Measurements from ENCODE around the gene TRAPPC1. TPM values are rescaled to one million over a fixed set of nuclear protein-coding genes. Genes with fewer than 3 reads are reported as not detected.

Gene TRAPPC1
- total and polyA plus RNA-seq, 2 experiments from 2014 or later: 45.2 to 234 TPM

GRCh38 chr17:7977805-7978204 is 46.1 kb upstream of the TRAPPC1 start:
- Mint-ChIP-seq H3K27me3 (ENCODE audit: insufficient read depth, low read depth, poor library complexity) (peaks cover 9% of the 10 kb centered on the region), H3K9me3 (peaks cover 14% of the 10 kb centered on the region), H3K36me3 (ENCODE audit: low read depth) (no peaks in the 10 kb centered on the region), H3K27ac (no peak overlapping the region), H3K4me3 (no peak overlapping the region; the same call in 2 of the 3 replicates), H3K4me1 (no peaks in the 10 kb centered on the region)
- H3K4me1 ChIP-seq (ENCODE audit: insufficient read depth): no peaks in the 10 kb centered on the region
- H2AFZ ChIP-seq: no peak overlapping the region
- no peak for ATAC-seq
- H3K79me2 ChIP-seq (replicated peaks; ENCODE audit: insufficient read depth): no peaks in the 10 kb centered on the region
- no peaks in the 10 kb centered on the region for H3F3A ChIP-seq (replicated peaks; ENCODE audit: low read depth)
- no peak overlapping the region for H3K27ac ChIP-seq (ENCODE audit: low read depth)
- no peak for DNase-seq (ENCODE audit: low spot score)
- no peaks in the 10 kb centered on the region for H4K20me1 ChIP-seq (replicated peaks; ENCODE audit: insufficient read depth)
- no peaks in the 10 kb centered on the region for H3K36me3 ChIP-seq (ENCODE audit: insufficient read depth)
- TF ChIP-seq STAT1 (IDR thresholded peaks at IDR 0.05; ENCODE audit: unreplicated experiment) (no peak), ZNF114 (CRISPR knock-in tag; IDR thresholded peaks at IDR 0.05) (no peak), CTCF (conservative IDR thresholded peaks at IDR 0.05; ENCODE audit: low read depth in 2 of 2) (no peak), POLR2AphosphoS5 (IDR thresholded peaks at IDR 0.05; ENCODE audit: low read depth) (no peak), NANOG (IDR thresholded peaks at IDR 0.05; ENCODE audit: borderline replicate concordance) (no peak), CREB1 (CRISPR knock-in tag; IDR thresholded peaks at IDR 0.05; ENCODE audit: low read depth) (no peak)
- TF ChIP-seq, protein P1, sequence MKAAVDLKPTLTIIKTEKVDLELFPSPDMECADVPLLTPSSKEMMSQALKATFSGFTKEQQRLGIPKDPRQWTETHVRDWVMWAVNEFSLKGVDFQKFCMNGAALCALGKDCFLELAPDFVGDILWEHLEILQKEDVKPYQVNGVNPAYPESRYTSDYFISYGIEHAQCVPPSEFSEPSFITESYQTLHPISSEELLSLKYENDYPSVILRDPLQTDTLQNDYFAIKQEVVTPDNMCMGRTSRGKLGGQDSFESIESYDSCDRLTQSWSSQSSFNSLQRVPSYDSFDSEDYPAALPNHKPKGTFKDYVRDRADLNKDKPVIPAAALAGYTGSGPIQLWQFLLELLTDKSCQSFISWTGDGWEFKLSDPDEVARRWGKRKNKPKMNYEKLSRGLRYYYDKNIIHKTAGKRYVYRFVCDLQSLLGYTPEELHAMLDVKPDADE (IDR thresholded peaks at IDR 0.05): no peak
- H3K9me2 ChIP-seq (ENCODE audit: insufficient read depth): no peaks in the 10 kb centered on the region
- H3K27me3 ChIP-seq (ENCODE audit: insufficient read depth): no peaks in the 10 kb centered on the region
- no peak overlapping the region for H3K4me2 ChIP-seq
- no peak overlapping the region for H3K4me3 ChIP-seq

- Histone ChIP-seq H3K9me2 (ENCODE audit: insufficient read depth) (no peaks in the 10 kb centered on the region), H3K4me3 (no peak overlapping the region), H3K79me2 (replicated peaks; ENCODE audit: insufficient read depth) (no peaks in the 10 kb centered on the region), H3K27me3 (ENCODE audit: insufficient read depth) (no peaks in the 10 kb centered on the region), H3K4me2 (no peak overlapping the region), H2AFZ (no peak overlapping the region), H3F3A (replicated peaks; ENCODE audit: low read depth) (no peaks in the 10 kb centered on the region), H3K36me3 (ENCODE audit: insufficient read depth) (no peaks in the 10 kb centered on the region), H3K4me1 (ENCODE audit: insufficient read depth) (no peaks in the 10 kb centered on the region), H4K20me1 (replicated peaks; ENCODE audit: insufficient read depth) (no peaks in the 10 kb centered on the region), H3K27ac (ENCODE audit: low read depth) (no peak overlapping the region)
- DNase-seq (ENCODE audit: low spot score) (no peak), ATAC-seq (no peak)
- no peak overlapping the region; the same call in 2 of the 3 replicates for H3K4me3 Mint-ChIP-seq
- H3K27me3 Mint-ChIP-seq (ENCODE audit: insufficient read depth, low read depth, poor library complexity): peaks cover 9% of the 10 kb centered on the region
- H3K36me3 Mint-ChIP-seq (ENCODE audit: low read depth): no peaks in the 10 kb centered on the region
- no peaks in the 10 kb centered on the region for H3K4me1 Mint-ChIP-seq
- peaks cover 14% of the 10 kb centered on the region for H3K9me3 Mint-ChIP-seq
- H3K27ac Mint-ChIP-seq: no peak overlapping the region
- no peak for TF ChIP-seq NANOG (IDR thresholded peaks at IDR 0.05; ENCODE audit: borderline replicate concordance)
- no peak for TF ChIP-seq ZNF331 (CRISPR knock-in tag; IDR thresholded peaks at IDR 0.05; ENCODE audit: low read depth)
- no peak for TF ChIP-seq ZNF114 (CRISPR knock-in tag; IDR thresholded peaks at IDR 0.05)
- TF ChIP-seq EZH2 (IDR thresholded peaks at IDR 0.05; ENCODE audit: low read depth, unreplicated experiment): no peak
- TF ChIP-seq POLR2AphosphoS5 (IDR thresholded peaks at IDR 0.05; ENCODE audit: low read depth): no peak
- TF ChIP-seq, protein P2, sequence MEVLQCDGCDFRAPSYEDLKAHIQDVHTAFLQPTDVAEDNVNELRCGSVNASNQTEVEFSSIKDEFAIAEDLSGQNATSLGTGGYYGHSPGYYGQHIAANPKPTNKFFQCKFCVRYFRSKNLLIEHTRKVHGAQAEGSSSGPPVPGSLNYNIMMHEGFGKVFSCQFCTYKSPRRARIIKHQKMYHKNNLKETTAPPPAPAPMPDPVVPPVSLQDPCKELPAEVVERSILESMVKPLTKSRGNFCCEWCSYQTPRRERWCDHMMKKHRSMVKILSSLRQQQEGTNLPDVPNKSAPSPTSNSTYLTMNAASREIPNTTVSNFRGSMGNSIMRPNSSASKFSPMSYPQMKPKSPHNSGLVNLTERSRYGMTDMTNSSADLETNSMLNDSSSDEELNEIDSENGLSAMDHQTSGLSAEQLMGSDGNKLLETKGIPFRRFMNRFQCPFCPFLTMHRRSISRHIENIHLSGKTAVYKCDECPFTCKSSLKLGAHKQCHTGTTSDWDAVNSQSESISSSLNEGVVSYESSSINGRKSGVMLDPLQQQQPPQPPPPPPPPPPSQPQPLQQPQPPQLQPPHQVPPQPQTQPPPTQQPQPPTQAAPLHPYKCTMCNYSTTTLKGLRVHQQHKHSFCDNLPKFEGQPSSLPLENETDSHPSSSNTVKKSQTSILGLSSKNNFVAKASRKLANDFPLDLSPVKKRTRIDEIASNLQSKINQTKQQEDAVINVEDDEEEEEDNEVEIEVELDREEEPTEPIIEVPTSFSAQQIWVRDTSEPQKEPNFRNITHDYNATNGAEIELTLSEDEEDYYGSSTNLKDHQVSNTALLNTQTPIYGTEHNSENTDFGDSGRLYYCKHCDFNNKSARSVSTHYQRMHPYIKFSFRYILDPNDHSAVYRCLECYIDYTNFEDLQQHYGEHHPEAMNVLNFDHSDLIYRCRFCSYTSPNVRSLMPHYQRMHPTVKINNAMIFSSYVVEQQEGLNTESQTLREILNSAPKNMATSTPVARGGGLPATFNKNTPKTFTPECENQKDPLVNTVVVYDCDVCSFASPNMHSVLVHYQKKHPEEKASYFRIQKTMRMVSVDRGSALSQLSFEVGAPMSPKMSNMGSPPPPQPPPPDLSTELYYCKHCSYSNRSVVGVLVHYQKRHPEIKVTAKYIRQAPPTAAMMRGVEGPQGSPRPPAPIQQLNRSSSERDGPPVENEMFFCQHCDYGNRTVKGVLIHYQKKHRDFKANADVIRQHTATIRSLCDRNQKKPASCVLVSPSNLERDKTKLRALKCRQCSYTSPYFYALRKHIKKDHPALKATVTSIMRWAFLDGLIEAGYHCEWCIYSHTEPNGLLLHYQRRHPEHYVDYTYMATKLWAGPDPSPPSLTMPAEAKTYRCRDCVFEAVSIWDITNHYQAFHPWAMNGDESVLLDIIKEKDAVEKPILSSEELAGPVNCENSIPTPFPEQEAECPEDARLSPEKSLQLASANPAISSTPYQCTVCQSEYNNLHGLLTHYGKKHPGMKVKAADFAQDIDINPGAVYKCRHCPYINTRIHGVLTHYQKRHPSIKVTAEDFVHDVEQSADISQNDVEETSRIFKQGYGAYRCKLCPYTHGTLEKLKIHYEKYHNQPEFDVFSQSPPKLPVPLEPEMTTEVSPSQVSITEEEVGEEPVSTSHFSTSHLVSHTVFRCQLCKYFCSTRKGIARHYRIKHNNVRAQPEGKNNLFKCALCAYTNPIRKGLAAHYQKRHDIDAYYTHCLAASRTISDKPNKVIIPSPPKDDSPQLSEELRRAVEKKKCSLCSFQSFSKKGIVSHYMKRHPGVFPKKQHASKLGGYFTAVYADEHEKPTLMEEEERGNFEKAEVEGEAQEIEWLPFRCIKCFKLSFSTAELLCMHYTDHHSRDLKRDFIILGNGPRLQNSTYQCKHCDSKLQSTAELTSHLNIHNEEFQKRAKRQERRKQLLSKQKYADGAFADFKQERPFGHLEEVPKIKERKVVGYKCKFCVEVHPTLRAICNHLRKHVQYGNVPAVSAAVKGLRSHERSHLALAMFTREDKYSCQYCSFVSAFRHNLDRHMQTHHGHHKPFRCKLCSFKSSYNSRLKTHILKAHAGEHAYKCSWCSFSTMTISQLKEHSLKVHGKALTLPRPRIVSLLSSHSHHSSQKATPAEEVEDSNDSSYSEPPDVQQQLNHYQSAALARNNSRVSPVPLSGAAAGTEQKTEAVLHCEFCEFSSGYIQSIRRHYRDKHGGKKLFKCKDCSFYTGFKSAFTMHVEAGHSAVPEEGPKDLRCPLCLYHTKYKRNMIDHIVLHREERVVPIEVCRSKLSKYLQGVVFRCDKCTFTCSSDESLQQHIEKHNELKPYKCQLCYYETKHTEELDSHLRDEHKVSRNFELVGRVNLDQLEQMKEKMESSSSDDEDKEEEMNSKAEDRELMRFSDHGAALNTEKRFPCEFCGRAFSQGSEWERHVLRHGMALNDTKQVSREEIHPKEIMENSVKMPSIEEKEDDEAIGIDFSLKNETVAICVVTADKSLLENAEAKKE (CRISPR knock-in tag; IDR thresholded peaks at IDR 0.05): no peak
- TF ChIP-seq EZH2phosphoT487 (IDR thresholded peaks at IDR 0.05; ENCODE audit: unreplicated experiment): no peak
- TF ChIP-seq CREB1 (CRISPR knock-in tag; IDR thresholded peaks at IDR 0.05; ENCODE audit: low read depth): no peak
- TF ChIP-seq, protein P1 (IDR thresholded peaks at IDR 0.05): no peak
- no peak for TF ChIP-seq JUNB (IDR thresholded peaks at IDR 0.05; ENCODE audit: unreplicated experiment)
Observed at GRCh38 chr17:7977039-7977438, 45.3 kb upstream of the TRAPPC1 start.

All from GM23338 (cell line).